Spleen (tissue), 11 donors: ENCODE measurements around the gene CERS1. TPM values are rescaled to one million over a fixed set of nuclear protein-coding genes. Genes with fewer than 3 reads are reported as not detected.

Experiments
- DNase-seq: peaks from one replicate; pipeline ENCODE4 v3.0.0-alpha.2; 2020
- H3K27ac ChIP-seq, 8 donors: fragments of 200-600 bp; sonication (generic) in 7 of 8; 1 replicate in 4 of 8; 2 replicates in 4 of 8; pipeline versions ENCODE4 v1.5.0 to v1.8.0; 2016 to 2021; ENCODE audit warnings: inconsistent platforms in 4 of 8, mild to moderate bottlenecking in 4 of 8, moderate library complexity in 1 of 8
- H3K27me3 ChIP-seq, 7 donors: fragments of 200-600 bp; sonication (generic) in 6 of 7; replicated peaks in 1 of 7; 1 replicate in 4 of 7; 2 replicates in 3 of 7; pipeline versions ENCODE4 v1.5.0 to v1.8.0; 2016 to 2021; ENCODE audit warnings: inconsistent platforms in 3 of 7, mild to moderate bottlenecking in 1 of 7
- H3K36me3 ChIP-seq, 6 donors: fragments of 200-600 bp; sonication (generic) in 5 of 6; 1 replicate in 4 of 6; 2 replicates in 2 of 6; pipeline versions ENCODE4 v1.5.0 to v1.8.0; 2016 to 2021; ENCODE audit warnings: inconsistent platforms in 2 of 6
- H3K4me1 ChIP-seq, 6 donors: fragments of 200-600 bp; sonication (generic) in 5 of 6; 1 replicate in 3 of 6; 2 replicates in 3 of 6; pipeline versions ENCODE4 v1.5.0 to v1.8.0; 2016 to 2021; ENCODE audit warnings: inconsistent platforms in 3 of 6
- H3K4me3 ChIP-seq, 8 donors: fragments of 200-600 bp; sonication (generic) in 7 of 8; 1 replicate in 4 of 8; 2 replicates in 4 of 8; pipeline versions ENCODE4 v1.5.0 to v1.8.0; 2016 to 2021; ENCODE audit warnings: inconsistent platforms in 4 of 8, mild to moderate bottlenecking in 4 of 8, moderate library complexity in 2 of 8
- H3K9me3 ChIP-seq, 8 donors: fragments of 200-600 bp; sonication (generic) in 7 of 8; 1 replicate in 4 of 8; 2 replicates in 4 of 8; pipeline versions ENCODE4 v1.5.0 to v1.8.0; 2016 to 2021; ENCODE audit warnings: inconsistent platforms in 4 of 8
- POLR2A ChIP-seq, 3 donors: fragments of 450-650 bp; IDR thresholded peaks; one replicate each; pipeline ENCODE4 v1.5.1; 2017; ENCODE audit warnings: antibody characterized with exemption in 3 of 3, mild to moderate bottlenecking in 1 of 3
- POLR2AphosphoS5 ChIP-seq, 3 donors: sonication (generic); formaldehyde crosslinking; IDR thresholded peaks; one replicate each; pipeline ENCODE4 v1.5.1; 2017; ENCODE audit warnings: antibody characterized with exemption in 3 of 3
- WGBS, 5 donors: extraction: QIAGEN DNeasy Blood & Tissue Kit in 3 of 5; methylation state at CpG; one replicate each; pipeline versions ENCODE4 v1.1.5 to v1.1.7; 2013 to 2018; 5-methylcytosine and 5-hydroxymethylcytosine counted together
- intact Hi-C: fragments of 100-400 bp; cut with DNase I; formaldehyde crosslinking; loops from one replicate; pipeline ENCODE4 v1.15.0; 2023; ENCODE audit warnings: low total_unique reads
- polyA plus RNA-seq, 3 donors: library from polyadenylated mRNA; stranded (reverse); fragments of 200-250 nt; gene quantifications; one replicate each; pipeline ENCODE4 v1.2.1, GENCODE V29; 2013
- total RNA-seq, 7 donors: library from RNA; depleted of rRNA in 3 of 7; stranded (reverse); fragments of >200 nt in 3 of 7; fragmentation: NEBNext Ultra II Directional in 4 of 7; extraction: Animal tissue kit (Norgen Biotek cat#: 25700) in 4 of 7; gene quantifications; one replicate each; pipeline versions ENCODE4 v1.1.0 to v1.2.1, GENCODE V29; 2016 to 2021
- TF ChIP-seq, protein P1 (sequence below), 11 experiments: fragments of 200-600 bp in 7 of 11; fragments of 450-650 bp in 4 of 11; sonication (generic) in 4 of 11; IDR thresholded peaks in 8 of 11; conservative IDR thresholded peaks in 3 of 11; 1 replicate in 7 of 11; 2 replicates in 4 of 11; pipeline versions ENCODE4 v1.4.0 to v1.8.0; 2016 to 2021; ENCODE audit warnings: antibody characterized with exemption in 11 of 11, inconsistent platforms in 4 of 11, mild to moderate bottlenecking in 1 of 11
- donor health status: healthy with polysubstance abuse.
- donor health status: DM: no; HTN: no; CAD: no; lungs with moderate emphysema.
- donor health status: DM: no; HTN: no; CAD: no.
- donor health status: Bipolar disorder and iron deficiency.
- donor health status: healthy.
- donor health status: DM: no; HTN: no; CAD: no.
- donor health status: DM: yes; HTN: yes; CAD: no.

CERS1 gene
- total and polyA plus RNA-seq, 10 donors: 0.06 to 0.50 (median 0.39) TPM; not detected in 4

DNA sequence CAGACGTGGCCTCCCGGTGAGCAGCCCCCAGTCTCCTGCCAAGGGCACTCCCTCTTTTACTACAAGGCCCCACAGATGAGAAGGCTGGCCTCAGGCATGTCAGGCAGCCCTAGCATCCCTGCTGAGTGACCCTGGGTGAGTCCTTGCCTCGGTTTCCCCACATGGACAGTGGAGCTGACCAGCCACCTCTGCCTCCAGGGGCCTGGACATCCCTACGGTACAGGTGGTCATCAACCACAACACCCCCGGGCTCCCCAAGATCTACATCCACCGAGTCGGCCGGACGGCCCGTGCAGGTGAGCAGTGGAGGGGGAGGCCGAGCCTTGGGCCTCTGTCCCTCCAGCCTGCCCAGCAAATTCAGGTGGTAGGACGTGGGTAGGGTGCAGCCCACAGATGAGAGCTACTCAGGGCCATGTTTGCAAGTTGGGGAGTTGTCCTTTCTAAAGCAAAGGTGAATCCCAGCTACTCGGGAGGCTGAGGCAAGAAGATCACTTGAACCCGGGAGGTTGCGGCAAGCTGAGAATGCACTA is 28.8 kb upstream of the CERS1 start:
- WGBS, 5 donors: 90 to 96% (median 92%) methylated on average over 14 to 15 of the region's 15 CpGs
- intact Hi-C loops: no loop called here
- Histone ChIP-seq H3K27ac (no peak overlapping the region), H3K4me1 (peaks cover 12 to 20% (median 18%) of the 10 kb centered on the region in 6 donors), H3K36me3 (peaks cover 0 to 93% (median 81%) of the 10 kb centered on the region in 6 donors), H3K27me3 (no peaks in the 10 kb centered on the region), H3K9me3 (no peaks in the 10 kb centered on the region), H3K4me3 (no peak overlapping the region)
- DNase-seq: no peak
- TF ChIP-seq POLR2AphosphoS5 (IDR thresholded peaks at IDR 0.05) (peak in 1 of 3 donors; percentile 25), POLR2A (IDR thresholded peaks at IDR 0.05) (no peak)
- TF ChIP-seq, protein P1, sequence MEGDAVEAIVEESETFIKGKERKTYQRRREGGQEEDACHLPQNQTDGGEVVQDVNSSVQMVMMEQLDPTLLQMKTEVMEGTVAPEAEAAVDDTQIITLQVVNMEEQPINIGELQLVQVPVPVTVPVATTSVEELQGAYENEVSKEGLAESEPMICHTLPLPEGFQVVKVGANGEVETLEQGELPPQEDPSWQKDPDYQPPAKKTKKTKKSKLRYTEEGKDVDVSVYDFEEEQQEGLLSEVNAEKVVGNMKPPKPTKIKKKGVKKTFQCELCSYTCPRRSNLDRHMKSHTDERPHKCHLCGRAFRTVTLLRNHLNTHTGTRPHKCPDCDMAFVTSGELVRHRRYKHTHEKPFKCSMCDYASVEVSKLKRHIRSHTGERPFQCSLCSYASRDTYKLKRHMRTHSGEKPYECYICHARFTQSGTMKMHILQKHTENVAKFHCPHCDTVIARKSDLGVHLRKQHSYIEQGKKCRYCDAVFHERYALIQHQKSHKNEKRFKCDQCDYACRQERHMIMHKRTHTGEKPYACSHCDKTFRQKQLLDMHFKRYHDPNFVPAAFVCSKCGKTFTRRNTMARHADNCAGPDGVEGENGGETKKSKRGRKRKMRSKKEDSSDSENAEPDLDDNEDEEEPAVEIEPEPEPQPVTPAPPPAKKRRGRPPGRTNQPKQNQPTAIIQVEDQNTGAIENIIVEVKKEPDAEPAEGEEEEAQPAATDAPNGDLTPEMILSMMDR (IDR thresholded peaks at IDR 0.05 in 8 of 11, conservative IDR thresholded peaks at IDR 0.05 in 3 of 11): no peak

DNA sequence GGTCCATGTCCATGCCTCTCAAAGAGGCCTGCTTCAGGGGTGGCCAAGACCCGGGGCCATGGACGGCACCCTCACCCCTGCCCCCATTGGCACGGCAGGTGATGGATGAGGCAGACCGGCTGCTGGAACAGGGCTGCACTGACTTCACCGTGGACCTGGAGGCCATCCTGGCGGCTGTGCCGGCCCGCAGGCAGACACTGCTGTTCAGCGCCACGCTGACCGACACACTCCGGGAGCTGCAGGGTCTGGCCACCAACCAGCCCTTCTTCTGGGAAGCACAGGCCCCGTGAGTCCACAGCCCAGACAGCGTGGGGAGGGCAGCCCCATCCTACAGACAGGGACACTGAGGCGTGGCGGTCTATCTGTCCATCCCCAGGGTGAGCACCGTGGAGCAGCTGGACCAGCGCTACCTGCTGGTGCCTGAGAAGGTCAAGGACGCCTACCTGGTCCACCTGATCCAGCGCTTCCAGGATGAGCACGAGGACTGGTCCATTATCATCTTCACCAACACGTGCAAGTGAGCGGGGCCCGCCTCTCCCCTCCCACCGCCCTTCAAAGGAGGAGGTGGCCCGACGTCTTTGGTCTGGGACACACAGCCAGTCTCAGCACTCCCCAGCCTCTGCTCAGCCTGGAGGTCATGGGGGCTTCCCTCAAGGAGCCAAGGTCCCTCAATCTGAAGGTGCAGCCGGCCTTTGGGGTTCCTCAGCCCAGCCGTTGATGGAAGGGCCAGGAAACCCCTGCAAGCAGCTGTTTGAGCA is 26.4 kb upstream of the CERS1 start:
- peak in 2 of 3 donors; percentile 19 to 25 for TF ChIP-seq POLR2AphosphoS5 (IDR thresholded peaks at IDR 0.05)
- no peak for TF ChIP-seq POLR2A (IDR thresholded peaks at IDR 0.05)
- Histone ChIP-seq H3K4me3 (no peak overlapping the region), H3K27me3 (no peaks in the 10 kb centered on the region), H3K4me1 (peaks cover 25 to 38% (median 33%) of the 10 kb centered on the region in 6 donors), H3K36me3 (peaks cover 0 to 70% (median 61%) of the 10 kb centered on the region in 6 donors), H3K27ac (no peak overlapping the region), H3K9me3 (no peaks in the 10 kb centered on the region)
- peak; percentile 74 for DNase-seq
- intact Hi-C loops: no loop called here
- WGBS, 5 donors: 82 to 95% (median 87%) methylated on average over 20 to 29 of the region's 29 CpGs

DNA sequence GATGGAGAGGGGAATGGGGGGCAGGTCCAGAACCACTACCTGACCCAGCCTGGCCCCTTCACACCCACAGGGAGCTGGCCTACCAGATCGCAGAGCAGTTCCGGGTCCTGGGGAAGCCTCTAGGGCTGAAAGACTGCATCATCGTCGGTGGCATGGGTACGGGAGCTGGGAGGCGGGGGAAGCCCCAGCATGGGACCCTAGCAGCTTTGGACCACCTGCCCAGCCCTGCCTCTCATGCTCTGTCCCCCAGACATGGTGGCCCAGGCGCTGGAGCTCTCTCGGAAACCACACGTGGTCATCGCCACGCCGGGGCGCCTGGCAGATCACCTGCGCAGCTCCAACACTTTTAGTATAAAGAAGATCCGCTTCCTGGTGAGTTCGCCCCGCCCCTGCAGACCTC is 25.6 kb upstream of the CERS1 start:
- Histone ChIP-seq H3K4me3 (no peak overlapping the region), H3K9me3 (no peaks in the 10 kb centered on the region), H3K4me1 (peaks cover 26 to 46% (median 41%) of the 10 kb centered on the region in 6 donors), H3K27me3 (no peaks in the 10 kb centered on the region), H3K36me3 (peaks cover 0 to 66% (median 53%) of the 10 kb centered on the region in 6 donors), H3K27ac (no peak overlapping the region)
- peak; percentile 74 for DNase-seq
- intact Hi-C loops: no loop called here
- TF ChIP-seq, protein P1 (IDR thresholded peaks at IDR 0.05 in 8 of 11, conservative IDR thresholded peaks at IDR 0.05 in 3 of 11): no peak
- TF ChIP-seq POLR2AphosphoS5 (IDR thresholded peaks at IDR 0.05) (no peak), POLR2A (IDR thresholded peaks at IDR 0.05) (no peak)
- WGBS, 5 donors: 86 to 95% (median 94%) methylated on average over 12 to 17 of the region's 17 CpGs

DNA sequence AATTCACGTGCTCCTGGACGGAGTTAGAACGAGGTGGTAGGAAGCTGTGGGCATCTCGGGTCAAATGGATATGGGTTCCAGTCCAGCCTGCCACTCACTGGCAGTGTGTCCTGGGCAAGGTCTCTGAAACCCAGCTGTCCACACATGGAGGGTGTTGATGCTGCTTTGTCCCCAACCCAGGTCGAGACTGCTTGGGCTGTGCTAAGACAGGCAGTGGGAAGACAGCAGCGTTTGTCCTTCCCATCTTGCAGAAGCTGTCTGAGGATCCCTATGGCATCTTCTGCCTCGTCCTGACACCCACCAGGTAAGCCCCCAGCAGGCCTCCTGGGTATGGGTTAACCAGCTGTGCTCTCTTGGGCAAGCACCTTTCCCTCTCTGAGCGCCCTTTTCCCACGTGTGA is 24.4 kb upstream of the CERS1 start:
- WGBS, 5 donors: 57 to 71% (median 66%) methylated on average over 8 to 9 of the region's 9 CpGs
- peak overlapping the region in 7 of 8 donors; percentile 79 to 100 (median 96) for H3K4me3 ChIP-seq
- H3K4me1 ChIP-seq: peaks cover 26 to 58% (median 52%) of the 10 kb centered on the region in 6 donors
- H3K9me3 ChIP-seq: no peaks in the 10 kb centered on the region
- no peaks in the 10 kb centered on the region for H3K27me3 ChIP-seq
- peak; percentile 66 for DNase-seq
- H3K27ac ChIP-seq: peak overlapping the region in 4 of 8 donors; percentile 75 to 97 (median 88)
- intact Hi-C loops: no loop called here
- peaks cover 0 to 66% (median 44%) of the 10 kb centered on the region in 6 donors for H3K36me3 ChIP-seq
- no peak for TF ChIP-seq POLR2AphosphoS5 (IDR thresholded peaks at IDR 0.05)

DNA sequence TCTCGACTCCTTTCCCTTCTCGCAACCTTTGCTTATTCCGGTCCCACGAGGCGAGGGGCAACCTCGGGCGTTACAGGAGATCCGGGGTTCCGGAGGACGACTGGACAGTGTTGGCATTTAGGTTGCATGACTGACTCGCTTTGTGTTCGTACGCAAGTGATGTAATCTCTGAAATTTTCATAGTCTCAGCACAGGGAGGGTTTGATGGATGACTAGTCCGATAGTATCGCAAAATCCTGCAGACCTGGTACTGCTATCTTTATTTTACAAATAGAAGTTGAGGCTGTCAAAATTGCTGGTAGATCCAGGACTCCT is 23.9 kb upstream of the CERS1 start:
- TF ChIP-seq, protein P1 (IDR thresholded peaks at IDR 0.05 in 8 of 11, conservative IDR thresholded peaks at IDR 0.05 in 3 of 11): no peak
- TF ChIP-seq POLR2A (IDR thresholded peaks at IDR 0.05) (no peak), POLR2AphosphoS5 (IDR thresholded peaks at IDR 0.05) (no peak)
- no peak for DNase-seq
- 0 to 3% (median 1%) methylated on average over 14 to 15 of the region's 15 CpGs for WGBS, 5 donors
- intact Hi-C loops: no loop called here
- Histone ChIP-seq H3K4me1 (peaks cover 26 to 63% (median 58%) of the 10 kb centered on the region in 6 donors), H3K27me3 (no peaks in the 10 kb centered on the region), H3K9me3 (no peaks in the 10 kb centered on the region), H3K36me3 (peaks cover 0 to 66% (median 42%) of the 10 kb centered on the region in 6 donors), H3K4me3 (peak overlapping the region; percentile 69 to 100 (median 96)), H3K27ac (peak overlapping the region; percentile 14 to 97 (median 86))
